A673 (cell line): ENCODE measurements around the gene CAPZB. TPM values are rescaled to one million over a fixed set of nuclear protein-coding genes. Genes with fewer than 3 reads are reported as not detected.

Source experiments
- BruUV-seq: library from RNA; stranded (reverse); fragments of 400-500 nt; replicated peaks from 2 replicates; lab custom pipeline; 2021; lab: Mats Ljungman, UMichigan
- CTCF ChIA-PET: fragments of 300-600 bp; sonication (Branson Sonifier 250); formaldehyde crosslinking; loops from one replicate; lab custom pipeline; 2022; ENCODE audit warnings: antibody characterized with exemption; lab: Charles Lee
- POLR2A ChIA-PET: fragments of 300-600 bp; sonication (Branson Sonifier 250); formaldehyde crosslinking; loops from one replicate; lab custom pipeline; 2022; ENCODE audit warnings: antibody characterized with exemption; ENCODE audit not compliant: low non-redundant PET; lab: Charles Lee
- DNase-seq: peaks from one replicate; pipeline ENCODE4 v3.0.0-alpha.2; 2015; ENCODE audit warnings: low spot score
- H3K27ac ChIP-seq: fragments of 200-600 bp; sonication (generic); 2 replicates; pipeline ENCODE4 v1.5.1; 2016; ENCODE audit warnings: mixed run types, low read depth, mild to moderate bottlenecking, mixed read lengths, antibody characterized with exemption, low read length; ENCODE audit not compliant: poor library complexity, severe bottlenecking
- H3K27me3 ChIP-seq: fragments of 200-600 bp; sonication (generic); replicated peaks from 2 replicates; pipeline ENCODE4 v1.6.1; 2017; ENCODE audit warnings: mixed run types, low read depth, mild to moderate bottlenecking, mixed read lengths, antibody characterized with exemption, low read length; ENCODE audit not compliant: insufficient read depth, poor library complexity
- H3K36me3 ChIP-seq: fragments of 200-600 bp; sonication (generic); 2 replicates; pipeline ENCODE4 v1.6.1; 2016; ENCODE audit warnings: mixed run types, mild to moderate bottlenecking, mixed read lengths, antibody characterized with exemption, low read length; ENCODE audit not compliant: insufficient read depth, poor library complexity, severe bottlenecking
- H3K4me1 ChIP-seq: fragments of 200-600 bp; sonication (generic); 2 replicates; pipeline ENCODE4 v1.6.1; 2017; ENCODE audit warnings: mixed run types, mild to moderate bottlenecking, mixed read lengths, antibody characterized with exemption, low read length; ENCODE audit not compliant: insufficient read depth, poor library complexity, severe bottlenecking
- H3K4me3 ChIP-seq: fragments of 200-600 bp; sonication (generic); 2 replicates; pipeline ENCODE4 v1.5.1; 2016; ENCODE audit warnings: low read depth, mixed run types, mild to moderate bottlenecking, mixed read lengths, low read length; ENCODE audit not compliant: poor library complexity, severe bottlenecking
- H3K9me3 ChIP-seq: fragments of 200-600 bp; sonication (generic); 2 replicates; pipeline ENCODE4 v1.6.1; 2016; ENCODE audit warnings: mixed run types, low read depth, mild to moderate bottlenecking, mixed read lengths, antibody characterized with exemption, low read length; ENCODE audit not compliant: poor library complexity, severe bottlenecking
- CTCF ChIP-seq: fragments of 300-800, 200-600 bp; sonication (generic); conservative IDR thresholded peaks from 2 replicates; pipeline ENCODE4 v1.5.1; 2017; ENCODE audit warnings: low read depth, mild to moderate bottlenecking, antibody characterized with exemption, low read length, moderate library complexity, mixed read lengths
- EZH2 ChIP-seq: fragments of 200-600 bp; sonication (generic); IDR thresholded peaks from 2 replicates; pipeline ENCODE4 v1.6.1; 2017; ENCODE audit warnings: borderline replicate concordance, low read depth, mild to moderate bottlenecking, mixed read lengths, antibody characterized with exemption, low read length; ENCODE audit not compliant: poor library complexity, severe bottlenecking
- intact Hi-C: fragments of 100-400 bp; cut with micrococcal nuclease; formaldehyde crosslinking; loops from one replicate; pipeline ENCODE4 v1.10.0; 2022; ENCODE audit not compliant: unreplicated experiment
- total RNA-seq: library from RNA; stranded (reverse); gene quantifications from 2 replicates; pipeline ENCODE4 v1.2.3, GENCODE V29; 2021

Gene CAPZB
- total RNA-seq, 1 experiment from 2014 or later = 214 TPM

GRCh38 chr1:19321071-19321470 lies 164.3 kb downstream of the CAPZB start:
- Histone ChIP-seq H3K9me3 (no peaks in the 10 kb centered on the region), H3K27ac (no peak overlapping the region), H3K36me3 (peaks cover 11% of the 10 kb centered on the region), H3K4me3 (no peak overlapping the region), H3K27me3 (no peaks in the 10 kb centered on the region), H3K4me1 (no peaks in the 10 kb centered on the region)
- CTCF ChIA-PET = interaction anchor here (0.6 kb wide), 1 partner anchor 10 kb away, joined by 4 read pairs; no protein-coding TSS in a partner anchor
- intact Hi-C loops = no loop called here
- no peak for DNase-seq
- TF ChIP-seq CTCF = no peak
- TF ChIP-seq EZH2 = no peak
- BruUV-seq = no TSS peak
- POLR2A ChIA-PET = no interaction called here

GRCh38 chr1:19319196-19319595 lies 166.1 kb downstream of the CAPZB start:
- peaks cover 8% of the 10 kb centered on the region for H3K36me3 ChIP-seq
- TF ChIP-seq EZH2 (no peak), CTCF (no peak)
- no peak for DNase-seq
- BruUV-seq = no TSS peak
- CTCF ChIA-PET = no interaction called here
- H3K27ac ChIP-seq = no peak overlapping the region
- no peaks in the 10 kb centered on the region for H3K4me1 ChIP-seq
- H3K9me3 ChIP-seq = no peaks in the 10 kb centered on the region
- intact Hi-C loops = no loop called here
- H3K27me3 ChIP-seq = no peaks in the 10 kb centered on the region
- no peak overlapping the region for H3K4me3 ChIP-seq
- POLR2A ChIA-PET = no interaction called here

GRCh38 chr1:19317126-19317910 lies 168.0 kb downstream of the CAPZB start:
- BruUV-seq = no TSS peak
- no peaks in the 10 kb centered on the region for H3K27me3 ChIP-seq
- POLR2A ChIA-PET = no interaction called here
- TF ChIP-seq CTCF (no peak), EZH2 (no peak)
- intact Hi-C loops = no loop called here
- peaks cover 8% of the 10 kb centered on the region for H3K36me3 ChIP-seq
- no peak for DNase-seq
- no peak overlapping the region for H3K4me3 ChIP-seq
- no peak overlapping the region for H3K27ac ChIP-seq
- H3K9me3 ChIP-seq = no peaks in the 10 kb centered on the region
- H3K4me1 ChIP-seq = no peaks in the 10 kb centered on the region
- CTCF ChIA-PET = no interaction called here
